Measurements from ENCODE around the gene ZNF277. TPM values are rescaled to one million over a fixed set of nuclear protein-coding genes. Genes with fewer than 3 reads are reported as not detected.

Gene ZNF277, protein sequence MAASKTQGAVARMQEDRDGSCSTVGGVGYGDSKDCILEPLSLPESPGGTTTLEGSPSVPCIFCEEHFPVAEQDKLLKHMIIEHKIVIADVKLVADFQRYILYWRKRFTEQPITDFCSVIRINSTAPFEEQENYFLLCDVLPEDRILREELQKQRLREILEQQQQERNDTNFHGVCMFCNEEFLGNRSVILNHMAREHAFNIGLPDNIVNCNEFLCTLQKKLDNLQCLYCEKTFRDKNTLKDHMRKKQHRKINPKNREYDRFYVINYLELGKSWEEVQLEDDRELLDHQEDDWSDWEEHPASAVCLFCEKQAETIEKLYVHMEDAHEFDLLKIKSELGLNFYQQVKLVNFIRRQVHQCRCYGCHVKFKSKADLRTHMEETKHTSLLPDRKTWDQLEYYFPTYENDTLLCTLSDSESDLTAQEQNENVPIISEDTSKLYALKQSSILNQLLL
- 11.2 to 16.5 TPM (median 13.3 TPM) in 5 replicates for total RNA-seq (2022; extraction: Qiagen RNA extraction; ENCODE audit: low read depth)

GRCh38 chr7:112206238-112206990, at the start of gene ZNF277, which contains the start of gene DOCK4:
Gene ZNF277, plus strand, starts transcription at chr7:112206695. Its CDS starts 22 bp downstream, at chr7:112206717.
Gene DOCK4, minus strand, starts transcription at chr7:112206399. Its CDS starts 261 bp downstream, at chr7:112206138.

Other genes starting within 250 kb of the ZNF277 start
- gene DOCK4, start 296 bp upstream of the ZNF277 start, total RNA-seq (2022; extraction: Qiagen RNA extraction; ENCODE audit: low read depth): 4.1 to 7.4 TPM (median 5.6 TPM) in 5 replicates
- 27.9 to 37.3 TPM (median 30.2 TPM) in 5 replicates for gene IFRD1, start 243.8 kb downstream of the ZNF277 start, total RNA-seq (2022; extraction: Qiagen RNA extraction; ENCODE audit: low read depth)

All from A549 treated with CpdA at 1 μM for 4 hours (cell line).